HepG2 (cell line): ENCODE results near the gene OSM. TPM values are rescaled to one million over a fixed set of nuclear protein-coding genes. Genes with fewer than 3 reads are reported as not detected.
A peak's percentile ranks its signal among the peaks of the same experiment; 100 is the strongest.

ENCODE experiments used
- ATAC-seq: fragments of 200-7000 bp; cut with Tn5 transposase; 3 replicates; pipeline ENCODE4 v1.9.1; 2020; ENCODE audit warnings: mild to moderate bottlenecking, moderate library complexity
- BruUV-seq: library from RNA; stranded (reverse); fragments of 400-500 nt; replicated peaks from 2 replicates; lab custom pipeline; 2021; lab: Mats Ljungman, UMichigan
- CTCF ChIA-PET: fragments of 300-600 bp; formaldehyde crosslinking; extraction: SDS; loops from one replicate; lab custom pipeline; 2021; ENCODE audit warnings: low total read pairs, inconsistent platforms, low intra/inter-chr PET ratio; lab: Yijun Ruan, JAX
- POLR2A ChIA-PET: fragments of 350-600 bp; sonication (Branson Sonifier 250); formaldehyde crosslinking; loops from one replicate; lab custom pipeline; 2020; ENCODE audit warnings: antibody characterized with exemption, inconsistent platforms; lab: Yijun Ruan, JAX
- DNase-seq: peaks from one replicate; pipeline ENCODE4 v3.0.0-alpha.2; 2015; ENCODE audit warnings: low spot score
- FAIRE-seq: peaks from 3 replicates; lab custom pipeline; 2011; peaks lifted over from hg19 to GRCh38; lab: Jason Lieb, UNC
- H2AFZ ChIP-seq: one replicate; pipeline ENCODE4 v1.6.1; 2011; ENCODE audit warnings: low read length, inconsistent platforms
- H3K27ac ChIP-seq: fragments of 300-600 bp; 3 replicates; pipeline ENCODE4 v1.8.0; 2011; ENCODE audit warnings: mixed run types, mild to moderate bottlenecking, mixed read lengths, low read length, inconsistent platforms; ENCODE audit not compliant: insufficient read depth; ENCODE audit errors: extremely low read length
- H3K27me3 ChIP-seq, 2 experiments: fragments of 200-600 bp in 1 of 2; 2 replicates in 1 of 2; 3 replicates in 1 of 2; pipeline versions ENCODE4 v1.6.0 to v1.8.0; 2011; ENCODE audit warnings: low read length in 2 of 2, mild to moderate bottlenecking in 2 of 2, moderate library complexity in 2 of 2, inconsistent platforms in 1 of 2; ENCODE audit not compliant: insufficient read depth in 2 of 2, control insufficient read depth in 1 of 2
- H3K36me3 ChIP-seq, 2 experiments: fragments of 200-600 bp in 1 of 2; replicated peaks in 1 of 2; 2 replicates in 1 of 2; 3 replicates in 1 of 2; pipeline versions ENCODE4 v1.5.1 to v1.8.0; 2011; ENCODE audit warnings: low read length in 2 of 2, inconsistent platforms in 1 of 2; ENCODE audit not compliant: insufficient read depth in 2 of 2, control insufficient read depth in 1 of 2
- H3K4me1 ChIP-seq: 2 replicates; pipeline ENCODE4 v1.5.1; 2012; ENCODE audit warnings: low read length, inconsistent platforms; ENCODE audit not compliant: insufficient read depth
- H3K4me2 ChIP-seq: 2 replicates; pipeline ENCODE4 v1.6.0; 2011; ENCODE audit warnings: low read depth, low read length, inconsistent platforms
- H3K4me3 ChIP-seq, 3 experiments: fragments of 200-600 bp in 1 of 3; sonication (generic), shearing (Covaris generic) in 1 of 3; replicated peaks in 1 of 3; 2 replicates each; pipeline ENCODE4 v1.5.1; 2011 to 2016; ENCODE audit warnings: low read length in 3 of 3, inconsistent platforms in 2 of 3, low read depth in 2 of 3, mild to moderate bottlenecking in 2 of 3, control low read depth in 1 of 3, mixed read lengths in 1 of 3; ENCODE audit not compliant: insufficient read depth in 1 of 3
- H3K79me2 ChIP-seq: one replicate; pipeline ENCODE4 v1.6.1; 2011; ENCODE audit warnings: low read length, inconsistent platforms; ENCODE audit not compliant: insufficient read depth
- H3K9ac ChIP-seq: 2 replicates; pipeline ENCODE4 v1.6.0; 2011; ENCODE audit warnings: mild to moderate bottlenecking, low read depth, low read length, inconsistent platforms; ENCODE audit not compliant: insufficient read depth
- H3K9me3 ChIP-seq: 2 replicates; pipeline ENCODE4 v1.5.1; 2012; ENCODE audit warnings: mild to moderate bottlenecking, low read length
- H4K20me1 ChIP-seq: 2 replicates; pipeline ENCODE4 v1.6.0; 2011; ENCODE audit warnings: inconsistent platforms, mild to moderate bottlenecking, low read length, moderate library complexity; ENCODE audit not compliant: insufficient read depth
- CREM ChIP-seq, 2 experiments: sonication (generic) in 1 of 2; formaldehyde crosslinking in 1 of 2; IDR thresholded peaks; 2 replicates each; pipeline versions ENCODE4 v1.4.0 to v1.6.1; 2016 to 2020; ENCODE audit warnings: antibody characterized with exemption in 1 of 2, mild to moderate bottlenecking in 1 of 2, missing genetic modification reagents in 1 of 2
- NR2C2 ChIP-seq: sonication (generic); formaldehyde crosslinking; IDR thresholded peaks from 2 replicates; pipeline ENCODE4 v1.4.0; 2020; ENCODE audit warnings: missing genetic modification reagents, mild to moderate bottlenecking, moderate library complexity, borderline replicate concordance
- RFXANK ChIP-seq: IDR thresholded peaks from 2 replicates; pipeline ENCODE4 v1.6.1; 2016
- ZFP36L2 ChIP-seq: sonication (generic); formaldehyde crosslinking; IDR thresholded peaks from 2 replicates; pipeline ENCODE4 v1.4.0; 2020; ENCODE audit warnings: missing genetic modification reagents
- ZNF205 ChIP-seq: IDR thresholded peaks from 2 replicates; pipeline ENCODE4 v1.6.1; 2018; ENCODE audit warnings: missing biosample characterization, missing genetic modification reagents
- ZNF24 ChIP-seq: fragments of 450-650 bp; IDR thresholded peaks from 2 replicates; pipeline ENCODE4 v1.6.1; 2017; ENCODE audit warnings: antibody characterized with exemption, mild to moderate bottlenecking
- ZNF652 ChIP-seq: IDR thresholded peaks from 2 replicates; pipeline ENCODE4 v1.6.1; 2016; ENCODE audit warnings: low read depth, borderline replicate concordance
- WGBS: methylation state at CpG from one replicate; pipeline ENCODE4 v1.1.6; 2017; ENCODE audit warnings: low lambda C conversion rate; 5-methylcytosine and 5-hydroxymethylcytosine counted together
- in situ Hi-C: cut with HindIII; loops from 2 replicates; pipeline ENCODE4 v1.10.0; 2017; ENCODE audit warnings: low pct_unique_long_range_greater_than_20kb; ENCODE audit not compliant: extremely low pct_ligation_motif_present
- intact Hi-C: fragments of 100-400 bp; cut with micrococcal nuclease; formaldehyde crosslinking; loops from one replicate; pipeline ENCODE4 v1.10.0; 2022; ENCODE audit not compliant: unreplicated experiment
- polyA plus RNA-seq, 8 experiments: library from polyadenylated mRNA; depleted of rRNA in 3 of 8; stranded (reverse) in 7 of 8; unstranded in 1 of 8; fragments of >200 nt; fragmentation: Illumina TruSeq in 4 of 8; extraction: Trizol in 4 of 8; gene quantifications; 2 replicates each; pipeline versions ENCODE4 v1.2.1 to v1.2.3, GENCODE V29; 2011 to 2016; ENCODE audit warnings: low read depth in 4 of 8, missing spikeins in 1 of 8, mixed read lengths in 1 of 8; ENCODE audit not compliant: insufficient read depth in 1 of 8
- total RNA-seq, 5 experiments: library from RNA; depleted of rRNA; stranded (reverse); fragments of >200 nt; fragmentation: Illumina TruSeq; extraction: Trizol; gene quantifications; 2 replicates each; pipeline ENCODE4 v1.2.3, GENCODE V29; 2016; ENCODE audit warnings: low read depth in 1 of 5

OSM gene
- total and polyA plus RNA-seq, 2 of the 13 experiments (the other 11 are each of a cell fraction or from before 2014, with no cell fraction given), result not detected

DNA sequence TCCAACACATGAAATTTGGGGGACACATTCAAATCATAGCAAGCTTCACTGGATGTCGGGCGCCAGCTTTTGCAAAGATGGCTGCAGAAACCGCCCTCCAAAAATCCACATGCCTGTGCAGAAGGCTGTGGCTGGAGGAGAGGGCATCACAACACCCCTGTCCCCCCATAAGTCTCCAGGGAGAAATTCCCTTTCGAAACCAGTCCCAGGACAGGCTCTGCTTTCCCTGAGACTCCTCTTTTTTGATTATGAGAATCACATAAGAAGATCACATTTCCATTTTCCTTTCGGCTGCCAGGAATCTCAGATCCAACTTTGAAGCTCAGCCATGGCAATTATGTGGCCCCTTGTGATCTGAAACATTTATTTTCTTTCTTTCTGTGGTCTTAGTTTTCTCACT, 29.8 kb downstream of the OSM start:
- WGBS, result 89% methylated on average over 5 of the region's 5 CpGs
- no peak overlapping the region for H3K9ac ChIP-seq
- FAIRE-seq, result no peak
- no peaks in the 10 kb centered on the region for H3K36me3 ChIP-seq
- H4K20me1 ChIP-seq, result no peaks in the 10 kb centered on the region
- no peaks in the 10 kb centered on the region for H3K79me2 ChIP-seq
- H3K4me1 ChIP-seq, result peaks cover 40% of the 10 kb centered on the region
- no peak for DNase-seq
- H3K4me3 ChIP-seq, result no peak overlapping the region
- H3K4me2 ChIP-seq, result no peak overlapping the region
- H3K9me3 ChIP-seq, result no peaks in the 10 kb centered on the region
- ChIA-PET CTCF (no interaction called here), POLR2A (no interaction called here)
- H3K27ac ChIP-seq, result no peak overlapping the region
- ATAC-seq, result no peak
- intact Hi-C loops, result no loop called here
- H3K27me3 ChIP-seq, result peaks cover 4 to 44% of the 10 kb centered on the region in 2 experiments; a peak in 4 of 5 replicates
- no peak for TF ChIP-seq NR2C2 (CRISPR knock-in tag)
- TF ChIP-seq ZFP36L2 (CRISPR knock-in tag), result no peak
- no peak for TF ChIP-seq CREM (IDR thresholded peaks at IDR 0.05)
- no peak for TF ChIP-seq CREM (CRISPR knock-in tag; IDR thresholded peaks at IDR 0.05)
- no peak for TF ChIP-seq ZNF24
- BruUV-seq, result no TSS peak
- H2AFZ ChIP-seq, result no peak overlapping the region
- in situ Hi-C loops, result no loop called here

- peak; percentile 17; the same call in 1 of the 3 replicates for ATAC-seq
- no peaks in the 10 kb centered on the region for H3K9me3 ChIP-seq
- WGBS, result 3% methylated on average over 5 of the region's 10 CpGs
- TF ChIP-seq RFXANK (CRISPR knock-in tag) (no peak), ZNF652 (peak; percentile 32; the same call in 1 of the 2 replicates), ZNF205 (CRISPR knock-in tag) (0 out of 2 replicates have a peak, but pooled peaks have one; percentile 20)
- no peaks in the 10 kb centered on the region for H4K20me1 ChIP-seq
- in situ Hi-C loops, result no loop called here
- H3K4me2 ChIP-seq, result peak overlapping the region; percentile 43
- H3K27me3 ChIP-seq, result peaks cover 6 to 51% of the 10 kb centered on the region in 2 experiments; a peak in 4 of 5 replicates
- FAIRE-seq, result no peak
- intact Hi-C loops, result no loop called here
- CTCF ChIA-PET, result no interaction called here
- H3K9ac ChIP-seq, result no peak overlapping the region
- H3K4me1 ChIP-seq, result peaks cover 40% of the 10 kb centered on the region
- BruUV-seq, result no TSS peak
- H3K79me2 ChIP-seq, result no peaks in the 10 kb centered on the region
- H2AFZ ChIP-seq, result no peak overlapping the region
- DNase-seq, result no peak
- peak overlapping the region in 1 of 3 experiments; percentile 31; a peak in 1 of 6 replicates for H3K4me3 ChIP-seq
- POLR2A ChIA-PET, result no interaction called here
- no peak overlapping the region for H3K27ac ChIP-seq
- no peaks in the 10 kb centered on the region for H3K36me3 ChIP-seq
Measured at GRCh38 chr22:30235687-30236170, 30.9 kb downstream of the OSM start.
